SKM-1 treated with dmso at 0.1 percent for 144 hours (cell line): ENCODE data around the gene PTPRT.

Experiments
- DNase-seq: peaks from one replicate; lab custom pipeline; 2025; ENCODE audit not compliant: unreplicated experiment; lab: John Stamatoyannopoulos, UW

PTPRT gene

GRCh38 chr20:42978184-42978974 is 211.3 kb downstream of the PTPRT start:
- no peak for DNase-seq

GRCh38 chr20:42975974-42976373 is 213.7 kb downstream of the PTPRT start:
- no peak for DNase-seq

DNA sequence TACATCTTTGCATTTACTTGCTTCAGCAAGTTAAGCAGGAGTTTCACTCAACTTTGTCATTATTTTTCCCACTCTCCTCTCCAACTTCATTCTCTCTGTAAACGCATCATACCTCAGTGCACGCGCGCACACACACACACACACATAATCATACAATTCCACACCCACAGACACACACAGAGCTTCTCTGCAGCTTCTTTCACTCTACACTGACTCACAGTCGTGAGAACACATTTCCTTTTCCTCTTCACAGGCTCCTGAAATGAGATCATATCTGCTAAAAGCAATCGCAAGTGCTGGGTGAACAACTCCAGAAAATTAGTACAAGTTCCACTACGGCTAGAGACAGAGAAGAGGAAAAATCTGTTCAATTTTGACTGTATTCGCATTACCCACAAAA is 215.4 kb downstream of the PTPRT start:
- DNase-seq: no peak

GRCh38 chr20:42972591-42972990 is 217.1 kb downstream of the PTPRT start:
- DNase-seq: no peak

GRCh38 chr20:42968746-42969145 is 221.0 kb downstream of the PTPRT start:
- DNase-seq: no peak

GRCh38 chr20:42963796-42964195 is 225.9 kb downstream of the PTPRT start:
- DNase-seq: no peak

DNA sequence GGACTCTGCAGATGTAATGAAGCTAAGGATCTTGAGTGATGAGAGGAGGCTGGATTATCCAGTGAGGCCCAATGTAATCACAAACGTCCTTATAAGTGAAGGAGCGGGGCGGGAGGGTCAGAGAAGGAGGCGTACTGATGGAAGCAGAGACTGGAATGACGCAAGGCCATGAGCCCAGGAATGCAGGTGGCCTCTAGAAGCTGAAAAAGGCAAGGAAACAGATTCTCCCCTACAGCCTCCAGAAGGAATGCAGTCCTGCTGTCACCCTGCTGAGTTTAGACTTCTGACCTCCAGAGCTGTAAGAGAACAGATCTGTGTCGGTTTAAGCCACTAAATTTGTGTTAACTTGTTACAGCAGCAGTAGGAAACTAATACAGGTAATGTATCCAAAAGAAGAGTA is 227.9 kb downstream of the PTPRT start:
- DNase-seq: no peak

GRCh38 chr20:42959996-42960395 is 229.7 kb downstream of the PTPRT start:
- no peak for DNase-seq

- no peak for DNase-seq
Measured at GRCh38 chr20:42958367-42959069, 231.2 kb downstream of the PTPRT start.

GRCh38 chr20:42957704-42958095 is 232.0 kb downstream of the PTPRT start:
- DNase-seq: no peak

GRCh38 chr20:42957018-42957703 is 232.5 kb downstream of the PTPRT start:
- no peak for DNase-seq

DNA sequence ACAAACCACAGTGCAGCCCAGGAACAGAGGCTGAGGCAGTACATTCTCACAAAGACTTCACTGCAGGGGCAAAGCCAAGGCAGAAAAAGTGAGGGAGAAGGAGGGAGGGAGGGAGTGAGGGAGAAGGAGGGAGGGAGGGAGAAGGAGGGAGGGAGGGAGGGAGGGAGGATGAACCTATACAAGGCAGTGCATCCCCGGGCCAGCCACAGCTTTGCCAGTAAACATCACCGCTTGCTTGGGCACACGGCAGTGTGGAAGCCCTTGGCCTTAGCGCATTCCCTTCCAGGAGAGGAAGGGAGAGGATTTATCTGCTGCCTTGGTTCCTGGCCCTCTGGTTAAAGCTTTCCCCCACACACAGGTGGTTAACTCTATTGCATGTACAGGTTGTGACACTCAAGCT is 234.0 kb downstream of the PTPRT start:
- DNase-seq: no peak

GRCh38 chr20:42954951-42955350 is 234.8 kb downstream of the PTPRT start:
- no peak for DNase-seq

GRCh38 chr20:42949950-42950349 is 239.8 kb downstream of the PTPRT start:
- DNase-seq: no peak

DNA sequence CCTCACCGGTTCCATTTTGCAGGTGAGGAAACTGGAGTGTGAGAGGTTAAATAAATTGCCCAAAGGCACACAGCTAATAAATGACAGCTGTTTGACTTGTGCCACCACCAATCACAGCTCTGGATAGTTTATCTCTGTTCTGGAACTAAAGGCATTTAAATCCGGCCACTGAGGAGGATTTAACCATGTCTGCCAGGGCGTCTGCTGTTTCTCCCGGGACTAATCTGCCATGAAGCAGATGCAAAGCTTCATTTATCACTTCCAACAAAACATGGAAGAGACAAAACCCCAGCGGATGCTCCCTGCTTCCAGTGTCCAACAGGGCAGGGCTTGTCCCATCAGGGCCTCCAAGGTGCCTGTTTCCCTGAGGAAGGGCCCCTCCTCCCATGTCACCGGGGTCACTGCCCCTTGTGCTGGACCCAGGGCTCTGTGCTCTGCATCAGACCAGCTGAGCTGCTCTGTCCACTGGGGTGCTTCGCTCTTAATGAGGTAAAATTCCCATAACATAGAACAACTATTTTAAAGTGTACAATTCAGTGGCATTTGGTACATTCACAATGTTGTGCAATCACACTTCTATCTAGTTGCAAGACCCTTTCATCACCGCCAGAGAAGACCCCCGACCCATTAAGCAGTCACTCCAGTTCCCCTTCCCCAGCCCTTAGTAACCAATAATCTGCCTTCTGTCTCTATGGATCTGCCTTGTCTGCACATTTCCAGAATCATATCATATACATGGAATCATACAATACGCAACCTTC is 244.3 kb downstream of the PTPRT start:
- DNase-seq: no peak

DNA sequence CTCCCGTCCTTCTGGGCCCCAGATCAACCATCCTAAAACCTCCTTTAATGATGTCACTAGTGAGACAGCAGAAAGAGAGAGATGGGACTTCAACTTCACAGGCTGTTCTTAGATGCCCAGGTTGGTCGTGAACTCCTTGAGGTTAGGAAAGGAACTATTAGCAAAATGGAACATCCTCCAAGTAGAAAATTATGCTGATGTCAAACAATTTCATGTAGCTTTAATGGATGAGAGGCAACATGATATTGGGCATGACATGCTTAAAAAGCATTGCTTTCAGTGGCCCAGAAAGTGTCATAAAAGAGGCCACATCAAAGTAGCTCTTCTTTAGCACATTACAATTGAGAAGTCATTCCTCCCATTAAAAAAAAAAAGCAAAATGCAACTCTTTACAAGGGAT is 248.1 kb downstream of the PTPRT start:
- no peak for DNase-seq

GRCh38 chr20:42938441-42939205 is 251.1 kb downstream of the PTPRT start:
- DNase-seq: no peak

DNA sequence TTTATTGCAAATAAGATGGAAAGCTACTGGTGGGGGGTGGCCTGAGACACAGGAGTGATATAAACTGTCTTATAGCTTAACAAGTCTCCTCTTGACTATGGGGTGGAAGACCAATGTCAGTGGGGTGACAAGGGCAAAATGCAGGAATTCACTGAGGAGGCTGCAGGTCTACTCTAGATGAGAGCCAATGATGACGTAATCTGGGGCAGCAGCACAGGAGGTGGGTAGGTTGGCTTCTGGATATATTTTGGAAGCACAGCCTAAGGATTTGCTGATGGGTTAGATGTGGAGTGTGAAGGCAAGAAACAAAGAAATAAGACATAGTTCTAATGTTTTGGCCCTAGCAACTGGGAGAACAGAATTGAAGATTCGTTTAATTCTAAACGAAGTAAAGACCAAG is 253.2 kb downstream of the PTPRT start:
- no peak for DNase-seq

GRCh38 chr20:42924215-42924614 is 265.5 kb downstream of the PTPRT start:
- no peak for DNase-seq

GRCh38 chr20:42923348-42923918 is 266.3 kb downstream of the PTPRT start:
- DNase-seq: no peak
